HL-60/S4 treated with retinoic acid at 250 ng/mL for 4 days and 3 days (cell line): ENCODE data around the gene TMEM87A.
"Not testable (repeated sequence)": the region's sequence is repeated elsewhere in the genome, so short reads cannot be mapped to it uniquely, and the experiment has no call there.

Experiments
- in situ Hi-C: fragments of 300-500 bp; cut with MboI; formaldehyde crosslinking; loops from 2 replicates; pipeline ENCODE4 v1.7.0; 2022; ENCODE audit warnings: low sequenced_read_pairs

Gene TMEM87A

GRCh38 chr15:42272939-42273899 lies at the start of gene TMEM87A, which contains the start of gene GANC:
Gene TMEM87A (minus strand): TSS chr15:42273433. CDS start chr15:42273398, 35 bp downstream.
Gene GANC (plus strand): TSS chr15:42273201. CDS start chr15:42274482, 1,281 bp downstream.
- in situ Hi-C loops: no loop called here

- in situ Hi-C loops: no loop called here
Observed at GRCh38 chr15:42319206-42319605, 46.0 kb upstream of the TMEM87A start.

- in situ Hi-C loops: not testable (repeated sequence)
Observed at GRCh38 chr15:42316282-42316805, 43.1 kb upstream of the TMEM87A start.

GRCh38 chr15:42315521-42315920 lies 42.3 kb upstream of the TMEM87A start:
- in situ Hi-C loops: no loop called here

- in situ Hi-C loops: no loop called here
Observed at GRCh38 chr15:42314818-42315217, 41.6 kb upstream of the TMEM87A start.

GRCh38 chr15:42313463-42313862 lies 40.2 kb upstream of the TMEM87A start:
- in situ Hi-C loops: no loop called here

GRCh38 chr15:42306681-42307080 lies 33.4 kb upstream of the TMEM87A start:
- in situ Hi-C loops: no loop called here

- in situ Hi-C loops: not testable (repeated sequence)
Observed at GRCh38 chr15:42301004-42301403, 27.8 kb upstream of the TMEM87A start.

GRCh38 chr15:42289166-42289565 lies 15.9 kb upstream of the TMEM87A start:
- in situ Hi-C loops: no loop called here

- in situ Hi-C loops: no loop called here
Observed at GRCh38 chr15:42287931-42288330, 14.7 kb upstream of the TMEM87A start.

- in situ Hi-C loops: no loop called here
Observed at GRCh38 chr15:42286445-42287029, 13.3 kb upstream of the TMEM87A start.

GRCh38 chr15:42285034-42285433 lies 11.8 kb upstream of the TMEM87A start:
- in situ Hi-C loops: no loop called here

GRCh38 chr15:42284551-42284950 lies 11.3 kb upstream of the TMEM87A start:
- in situ Hi-C loops: no loop called here

GRCh38 chr15:42283671-42284070 lies 10.4 kb upstream of the TMEM87A start:
- in situ Hi-C loops: no loop called here

GRCh38 chr15:42282926-42283325 lies 9.7 kb upstream of the TMEM87A start:
- in situ Hi-C loops: no loop called here

GRCh38 chr15:42282344-42282743 lies 9.1 kb upstream of the TMEM87A start:
- in situ Hi-C loops: no loop called here

- in situ Hi-C loops: no loop called here
Observed at GRCh38 chr15:42279234-42279723, 6.0 kb upstream of the TMEM87A start.

GRCh38 chr15:42276762-42277161 lies 3.5 kb upstream of the TMEM87A start:
- in situ Hi-C loops: no loop called here

- in situ Hi-C loops: no loop called here
Observed at GRCh38 chr15:42275780-42276391, 2.7 kb upstream of the TMEM87A start.

GRCh38 chr15:42274702-42274989 lies 1.4 kb upstream of the TMEM87A start:
- in situ Hi-C loops: no loop called here
